GM18511 (cell line): Measurements from ENCODE around the gene WHAMM.
"Not testable (repeated sequence)": the region's sequence is repeated elsewhere in the genome, so short reads cannot be mapped to it uniquely, and the experiment has no call there.

Experiments
- ATAC-seq: cut with Tn5 transposase; IDR thresholded peaks from one replicate; pipeline ENCODE4 v1.9.1; 2021; ENCODE audit warnings: mild to moderate bottlenecking, moderate library complexity; ENCODE audit not compliant: unreplicated experiment

The WHAMM gene

DNA sequence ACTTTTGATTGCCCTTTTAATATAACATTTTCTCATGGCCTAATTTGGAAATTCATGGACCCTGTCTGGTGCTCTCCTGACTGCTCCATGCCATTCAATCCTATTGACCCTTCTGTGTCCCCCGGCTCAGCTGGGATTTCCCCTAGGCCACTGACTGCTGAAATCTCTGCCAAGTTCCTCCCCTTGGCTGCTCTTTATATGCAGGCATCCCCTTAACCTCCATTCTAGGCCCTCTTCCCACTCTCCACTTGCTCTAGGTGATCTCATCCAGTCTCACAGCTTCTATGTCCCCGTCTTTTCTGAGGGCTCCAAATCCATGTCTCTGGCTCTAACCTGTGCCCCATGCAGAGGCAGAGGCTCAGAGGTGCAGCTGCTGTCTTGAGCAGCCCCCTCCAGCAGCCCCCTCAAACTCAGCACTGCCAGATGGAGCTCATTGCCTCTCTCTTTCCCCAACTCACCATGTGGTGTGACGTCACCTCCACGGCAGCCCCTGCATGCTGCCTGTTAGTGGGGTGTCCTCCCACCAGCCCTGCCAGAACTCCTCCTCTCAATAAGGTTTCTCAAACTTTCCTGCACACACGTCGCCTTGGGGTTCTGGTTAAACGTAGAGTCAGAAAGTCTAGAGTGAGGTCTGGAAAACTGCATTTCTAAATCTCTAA, 10.1 kb upstream of the WHAMM start:
- no peak for ATAC-seq

DNA sequence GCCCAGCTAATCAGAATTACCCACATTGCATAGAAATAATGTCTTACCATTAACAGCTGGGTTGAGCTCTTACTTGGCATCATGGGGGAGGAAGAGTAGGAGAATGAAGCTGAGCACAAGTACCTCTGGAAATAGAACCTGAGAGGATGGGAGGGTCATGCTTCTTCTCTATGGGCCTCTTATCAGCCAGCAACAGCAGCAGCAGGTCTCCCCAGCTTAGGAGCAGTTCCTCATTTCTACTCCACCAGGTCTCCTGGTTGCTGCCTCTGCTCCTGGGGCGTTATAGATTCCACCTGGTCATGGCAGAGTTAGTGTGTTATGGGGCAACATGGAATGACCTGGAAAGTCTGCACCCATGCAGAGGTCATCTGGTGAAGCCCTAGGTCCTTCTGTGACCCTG, 6.9 kb upstream of the WHAMM start:
- ATAC-seq = no peak

DNA sequence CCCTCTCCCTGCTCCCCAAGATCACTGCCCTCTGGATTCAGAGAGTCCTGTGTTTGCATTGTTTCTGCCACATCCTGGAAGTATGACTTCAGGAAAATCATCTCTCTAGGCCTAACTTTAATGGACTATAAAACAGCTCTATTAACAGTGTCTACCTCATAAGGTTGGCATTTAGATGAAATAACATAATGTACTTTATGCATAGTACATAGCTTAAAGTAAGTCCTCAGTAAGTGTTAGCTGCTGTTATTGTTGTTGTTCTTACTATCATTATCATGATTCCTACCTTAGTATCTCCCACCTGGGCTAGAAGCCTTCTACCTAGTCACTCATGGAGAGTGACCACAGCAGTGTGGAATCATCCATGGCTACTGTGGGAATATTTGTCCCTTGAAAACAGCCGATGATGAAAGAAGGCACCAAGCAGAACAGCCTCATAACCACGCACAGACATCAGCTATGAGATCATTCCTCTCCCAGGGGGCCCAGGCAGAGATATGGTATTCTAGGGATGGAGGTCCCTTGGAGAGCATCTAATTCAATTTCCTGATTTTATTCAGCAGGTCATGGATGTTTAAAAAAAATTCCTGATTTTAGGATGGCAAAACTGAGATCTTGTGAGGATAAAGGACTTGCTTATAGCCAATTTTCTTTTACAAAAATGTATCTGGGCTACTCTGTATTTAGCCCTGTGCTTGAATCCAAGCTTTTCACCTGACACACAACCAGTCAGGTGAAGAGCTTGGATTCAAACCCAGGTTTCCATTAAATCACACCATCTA, 5.4 kb upstream of the WHAMM start:
- ATAC-seq = no peak

DNA sequence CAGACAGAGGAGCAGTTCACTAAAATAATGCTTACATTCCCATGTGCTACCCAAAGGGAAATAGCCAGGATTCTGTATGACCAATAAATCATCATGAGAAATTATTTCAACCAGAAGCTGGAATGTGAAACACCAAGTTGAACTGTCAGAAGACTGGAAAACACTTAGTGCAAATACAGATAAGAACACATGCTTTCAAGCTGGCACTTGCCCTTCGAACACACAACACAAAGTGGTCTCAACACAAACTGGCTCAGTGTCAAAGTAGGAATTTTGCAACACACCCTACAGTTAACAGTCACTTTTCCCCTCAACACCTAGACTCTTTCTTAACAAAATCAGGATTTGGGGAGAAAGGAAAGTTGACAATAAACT, 4.9 kb upstream of the WHAMM start:
- no peak for ATAC-seq

DNA sequence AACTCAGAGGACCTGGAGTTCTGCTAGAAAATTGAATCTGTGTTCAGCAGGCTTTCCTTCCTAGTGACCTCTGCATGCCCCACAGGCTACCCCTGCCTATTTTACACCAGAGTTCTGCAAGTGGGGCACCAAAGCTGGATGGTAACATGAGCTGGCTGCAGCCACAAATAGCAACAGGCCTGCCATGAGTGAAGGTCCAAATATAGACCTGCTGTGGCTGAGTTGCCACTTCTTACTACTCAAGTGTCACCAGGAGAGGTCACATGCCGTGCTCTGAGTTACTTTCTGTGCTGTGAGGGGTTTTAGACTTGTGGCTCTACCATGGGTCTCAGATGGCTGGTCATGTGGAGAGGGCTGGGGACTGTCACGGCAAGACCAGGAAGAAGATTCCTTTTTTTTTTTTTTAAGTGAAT, 3.4 kb upstream of the WHAMM start, which contains the start of gene FSD2:
Gene FSD2 (minus strand): TSS at position 76 of the 413 bp plus-strand sequence. CDS start 18,679 bp downstream, outside the sequence.
- ATAC-seq = peak; percentile 68

DNA sequence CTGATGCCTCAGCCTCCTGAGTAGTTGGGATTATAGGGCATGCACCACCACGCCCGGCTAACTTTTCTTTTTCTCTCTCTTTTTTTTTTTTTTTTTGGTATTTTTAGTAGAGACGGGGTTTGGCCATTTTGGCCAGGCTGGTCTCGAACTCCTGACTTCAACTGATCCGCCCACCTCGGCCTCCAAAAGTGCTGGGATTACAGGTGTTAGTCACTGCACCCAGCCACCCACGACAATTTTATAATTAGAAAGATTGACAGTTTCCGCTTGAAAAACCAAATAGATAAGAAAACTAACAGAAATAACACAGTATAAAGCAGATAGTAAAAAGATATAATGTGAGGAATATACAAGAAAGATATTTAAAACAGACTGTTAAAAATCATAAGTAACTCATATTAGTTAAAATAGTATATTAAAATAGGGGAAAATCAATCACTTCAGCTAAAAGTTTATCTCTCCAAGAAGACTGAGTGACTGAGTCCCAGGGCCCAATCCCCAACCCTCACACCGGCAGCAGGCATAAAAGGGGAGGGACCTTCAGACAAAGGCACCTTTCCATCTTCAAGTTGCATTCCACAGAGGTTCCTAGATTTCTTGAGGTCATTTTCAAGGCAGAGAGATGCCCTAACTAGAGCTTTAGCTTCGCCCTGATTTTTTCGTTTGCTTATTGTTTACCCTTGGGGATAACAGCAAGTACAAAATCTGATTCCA, 1.4 kb upstream of the WHAMM start:
- no peak for ATAC-seq

DNA sequence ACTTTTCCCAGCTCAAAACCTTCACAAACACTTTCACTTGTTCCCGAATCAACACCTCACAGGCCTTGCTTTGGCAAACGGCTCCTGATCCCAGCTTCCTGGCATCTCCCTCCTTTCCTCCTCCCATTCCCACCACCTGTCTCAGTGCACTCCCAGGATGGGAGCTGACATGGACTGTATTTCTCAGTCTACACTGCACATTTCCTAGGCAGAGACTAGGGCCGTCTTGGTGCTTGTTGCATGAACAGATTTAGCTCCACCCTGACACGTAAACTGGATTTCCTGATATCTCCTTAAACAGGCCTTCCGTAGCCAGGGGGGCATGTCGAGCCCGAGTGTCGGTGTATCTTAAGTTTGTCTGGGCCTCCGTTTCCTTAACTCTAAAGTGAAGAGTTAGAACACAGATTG, 790 bp upstream of the WHAMM start:
- no peak for ATAC-seq

DNA sequence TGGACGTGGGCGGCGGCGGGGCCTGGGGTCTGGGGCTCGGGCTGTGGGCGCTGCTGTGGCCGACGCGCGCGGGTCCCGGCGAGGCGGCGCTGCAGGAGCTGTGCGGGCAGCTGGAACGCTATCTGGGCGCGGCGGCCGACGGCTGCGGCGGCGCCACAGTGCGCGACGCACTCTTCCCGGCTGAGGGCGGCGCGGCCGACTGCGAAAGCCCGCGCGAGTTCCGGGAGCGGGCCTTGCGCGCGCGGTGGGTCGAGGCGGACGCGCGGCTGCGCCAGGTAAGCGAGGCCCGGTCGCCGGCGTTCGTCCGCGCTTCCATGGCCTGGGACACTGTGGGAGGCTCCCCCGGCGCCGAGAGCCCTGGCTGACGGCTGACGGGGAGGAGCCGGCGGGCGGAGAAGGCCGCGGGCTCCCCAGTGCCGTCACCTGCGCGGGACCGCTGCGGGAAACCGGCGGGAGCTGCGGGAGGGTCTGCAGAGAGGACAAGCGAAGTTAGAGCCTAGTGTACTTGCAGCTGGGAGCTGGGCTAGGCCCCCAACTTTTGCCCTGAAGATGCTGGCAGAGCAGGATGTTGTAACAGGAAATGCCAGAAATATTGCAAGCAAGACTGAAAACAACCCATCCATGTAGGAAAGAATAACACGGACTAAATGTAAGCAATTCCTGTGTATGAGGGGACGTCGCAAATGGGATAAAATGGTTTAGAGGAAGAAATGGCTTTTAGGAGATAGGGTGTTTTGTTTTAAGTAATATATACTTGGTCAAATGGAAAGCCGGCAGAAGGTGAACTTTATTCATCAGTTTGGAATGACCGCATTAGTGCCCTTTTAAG, 847 bp downstream of the WHAMM start:
- peak; percentile 15 for ATAC-seq

DNA sequence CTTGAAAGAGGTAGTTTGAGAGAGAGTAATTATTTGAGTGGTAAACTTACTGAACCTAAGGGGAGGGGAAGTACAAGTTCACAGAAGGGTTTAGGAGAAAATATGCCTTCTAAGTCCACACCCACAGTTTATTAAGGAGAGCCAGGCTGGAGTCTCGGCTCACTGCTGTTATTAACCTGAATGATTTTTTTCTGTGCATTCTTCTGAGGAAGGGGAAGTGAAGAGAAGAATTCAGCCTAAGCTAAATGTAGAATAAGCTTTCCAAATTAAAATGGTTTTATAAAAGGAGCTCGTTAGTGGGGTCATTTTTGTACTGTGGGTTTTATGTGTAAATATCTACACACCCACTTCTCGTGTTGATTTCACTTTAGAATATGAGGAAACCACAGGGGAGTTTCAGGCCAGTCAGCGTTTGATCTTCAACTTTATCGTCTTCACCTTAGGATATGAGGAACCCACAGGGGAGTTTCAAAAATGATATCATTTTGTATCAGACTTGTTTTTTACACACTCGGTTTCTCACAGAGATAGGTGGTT, 1.5 kb downstream of the WHAMM start:
- ATAC-seq = no peak

DNA sequence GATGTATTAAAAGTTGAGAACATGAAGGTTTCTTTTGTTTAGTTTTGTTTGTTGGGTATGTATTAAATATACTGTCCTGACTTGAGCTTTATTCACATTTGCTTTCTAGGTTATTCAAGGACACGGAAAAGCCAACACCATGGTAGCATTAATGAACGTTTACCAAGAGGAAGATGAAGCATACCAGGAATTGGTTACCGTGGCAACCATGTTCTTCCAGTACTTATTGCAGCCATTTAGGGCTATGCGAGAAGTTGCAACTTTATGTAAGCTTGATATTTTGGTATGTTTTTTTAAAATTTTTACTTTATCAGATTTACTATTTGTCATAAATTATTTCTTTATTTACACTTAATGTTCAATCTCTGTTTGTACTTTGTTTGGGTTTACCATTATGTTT, 3.6 kb downstream of the WHAMM start:
- ATAC-seq = no peak

DNA sequence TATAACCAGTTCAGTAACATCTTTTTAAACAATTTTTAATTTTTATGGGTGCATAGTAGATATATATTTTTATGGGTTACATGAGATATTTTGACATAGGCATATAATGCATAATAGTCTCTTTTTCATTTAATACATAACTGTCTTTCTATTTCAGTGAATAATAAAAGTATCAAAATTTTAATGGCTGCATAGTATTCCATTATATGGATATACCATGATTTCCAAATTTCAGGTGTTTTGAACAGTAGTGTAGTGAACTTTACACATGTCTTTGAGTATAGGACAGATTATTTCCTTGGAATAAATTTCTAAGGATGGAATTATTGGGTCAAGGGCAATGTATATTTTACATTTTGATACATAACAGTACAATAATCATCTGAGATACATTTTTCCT, 10.7 kb downstream of the WHAMM start:
- no peak for ATAC-seq

DNA sequence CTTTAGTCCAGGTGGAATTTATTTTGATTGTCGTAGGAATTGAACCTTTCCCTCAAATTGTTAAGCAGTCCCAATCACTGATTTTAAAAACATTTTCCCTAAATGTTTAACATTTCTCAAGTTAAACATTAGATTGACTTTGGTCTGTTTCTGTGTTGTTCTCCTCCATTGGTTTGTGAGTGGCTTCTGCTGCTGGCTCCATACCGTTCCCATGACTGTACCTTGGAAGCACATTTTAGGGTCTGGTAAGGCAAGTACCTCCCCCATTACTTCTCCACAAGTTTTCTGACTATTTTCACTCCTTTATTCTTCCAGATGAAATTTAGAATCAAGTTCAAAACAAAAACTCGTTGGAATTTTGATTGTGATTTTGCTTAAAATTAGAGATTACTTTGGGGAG, 12.0 kb downstream of the WHAMM start:
- ATAC-seq = not testable (repeated sequence)

DNA sequence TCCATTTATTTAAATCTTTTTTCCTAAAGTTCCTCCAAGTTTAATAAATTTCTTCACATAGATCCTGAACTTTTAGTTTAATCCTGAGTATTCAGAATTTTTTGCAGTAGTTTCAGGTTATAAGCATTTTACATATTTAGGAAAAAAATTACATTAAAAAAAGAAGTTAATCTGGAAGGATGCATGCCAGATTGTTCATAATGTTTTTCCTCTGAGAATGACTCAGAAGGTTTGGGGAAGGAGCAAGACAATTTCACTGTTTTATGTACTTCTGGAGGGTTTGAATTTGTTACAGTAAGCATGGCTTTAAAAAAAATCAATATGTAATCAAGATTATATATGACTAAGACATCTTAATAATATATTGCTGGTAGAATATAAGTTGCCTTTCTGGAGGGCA, 12.4 kb downstream of the WHAMM start:
- ATAC-seq = not testable (repeated sequence)

DNA sequence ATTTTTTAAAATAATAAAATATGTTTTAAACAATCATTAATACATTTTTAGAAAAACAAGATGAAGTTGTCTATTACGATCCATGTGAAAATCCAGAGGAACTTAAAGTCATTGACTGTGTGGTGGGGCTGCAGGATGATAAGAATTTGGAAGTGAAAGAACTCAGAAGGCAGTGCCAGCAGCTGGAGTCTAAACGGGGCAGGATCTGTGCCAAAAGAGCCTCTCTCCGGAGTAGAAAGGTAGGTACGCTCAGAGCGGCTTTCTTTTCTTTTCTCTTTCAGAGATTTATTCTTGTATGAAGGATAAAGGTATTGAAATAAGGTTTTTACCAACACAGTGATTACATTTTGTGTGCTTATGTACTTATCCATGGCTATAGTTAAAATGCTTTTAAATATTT, 13.6 kb downstream of the WHAMM start:
- no peak for ATAC-seq

DNA sequence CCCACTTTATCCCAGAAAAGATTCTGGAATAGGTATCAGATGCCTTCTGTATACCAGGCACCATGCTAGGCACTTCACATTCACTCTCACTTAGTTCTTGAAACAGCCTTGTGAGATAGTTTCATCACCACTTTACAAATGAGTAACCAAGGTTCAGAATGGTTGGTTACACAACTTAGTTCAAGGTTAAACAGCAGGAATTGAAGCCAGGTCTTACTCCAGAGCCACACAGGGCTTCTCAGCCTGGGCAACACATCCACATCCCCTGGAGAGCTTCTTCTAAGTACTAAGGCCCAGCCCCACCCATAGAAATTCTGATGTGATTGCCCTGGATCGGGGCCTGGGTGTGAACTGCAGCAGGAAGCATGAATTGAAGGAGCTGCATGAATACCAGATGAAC, 18.6 kb downstream of the WHAMM start:
- no peak for ATAC-seq

DNA sequence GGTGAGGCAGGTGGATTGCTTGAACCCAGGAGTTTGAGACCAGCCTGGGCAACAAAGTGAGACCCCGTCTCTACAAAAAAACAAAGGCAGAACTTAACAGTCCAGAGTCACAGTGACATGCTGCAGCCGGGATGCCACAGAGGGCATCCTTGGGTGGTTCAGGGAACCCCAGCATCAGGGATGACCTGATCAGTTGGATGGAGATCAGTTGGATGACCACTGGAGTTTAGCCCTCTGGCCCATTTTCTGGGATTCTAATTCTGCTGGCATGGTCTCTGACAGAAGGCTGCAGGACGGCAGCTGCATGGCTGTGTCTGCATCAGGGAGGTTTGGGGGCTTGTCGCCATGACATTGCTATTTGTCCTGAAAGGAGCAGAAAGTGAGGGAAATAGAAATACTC, 19.8 kb downstream of the WHAMM start:
- no peak for ATAC-seq

DNA sequence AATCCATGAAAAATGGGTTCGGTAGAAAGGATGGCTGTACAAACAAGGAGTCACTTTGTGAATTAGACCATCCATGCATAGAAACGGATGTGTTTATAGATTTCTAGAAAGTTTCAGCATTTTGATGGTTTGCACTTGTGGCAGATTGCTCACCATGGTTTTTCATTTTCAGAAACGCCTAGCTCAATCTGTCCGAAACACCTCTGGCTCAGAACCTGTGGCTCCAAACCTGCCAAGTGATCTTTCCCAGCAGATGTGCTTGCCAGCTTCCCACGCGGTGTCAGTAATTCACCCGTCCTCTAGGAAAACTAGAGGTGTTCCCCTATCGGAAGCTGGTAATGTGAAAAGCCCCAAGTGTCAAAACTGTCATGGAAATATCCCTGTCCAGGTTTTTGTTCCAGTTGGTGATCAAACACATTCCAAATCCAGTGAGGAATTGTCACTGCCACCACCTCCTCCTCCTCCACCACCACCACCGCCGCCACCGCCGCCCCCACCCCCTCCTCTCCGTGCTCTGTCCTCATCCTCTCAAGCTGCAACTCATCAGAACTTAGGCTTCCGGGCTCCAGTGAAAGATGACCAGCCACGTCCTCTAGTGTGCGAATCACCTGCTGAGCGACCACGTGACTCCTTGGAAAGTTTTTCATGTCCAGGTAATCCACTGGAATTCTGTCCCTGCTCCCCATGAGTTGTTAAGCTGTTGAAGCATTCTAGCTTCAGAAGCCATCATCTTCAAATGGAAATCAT, 21.2 kb downstream of the WHAMM start:
- ATAC-seq = no peak

DNA sequence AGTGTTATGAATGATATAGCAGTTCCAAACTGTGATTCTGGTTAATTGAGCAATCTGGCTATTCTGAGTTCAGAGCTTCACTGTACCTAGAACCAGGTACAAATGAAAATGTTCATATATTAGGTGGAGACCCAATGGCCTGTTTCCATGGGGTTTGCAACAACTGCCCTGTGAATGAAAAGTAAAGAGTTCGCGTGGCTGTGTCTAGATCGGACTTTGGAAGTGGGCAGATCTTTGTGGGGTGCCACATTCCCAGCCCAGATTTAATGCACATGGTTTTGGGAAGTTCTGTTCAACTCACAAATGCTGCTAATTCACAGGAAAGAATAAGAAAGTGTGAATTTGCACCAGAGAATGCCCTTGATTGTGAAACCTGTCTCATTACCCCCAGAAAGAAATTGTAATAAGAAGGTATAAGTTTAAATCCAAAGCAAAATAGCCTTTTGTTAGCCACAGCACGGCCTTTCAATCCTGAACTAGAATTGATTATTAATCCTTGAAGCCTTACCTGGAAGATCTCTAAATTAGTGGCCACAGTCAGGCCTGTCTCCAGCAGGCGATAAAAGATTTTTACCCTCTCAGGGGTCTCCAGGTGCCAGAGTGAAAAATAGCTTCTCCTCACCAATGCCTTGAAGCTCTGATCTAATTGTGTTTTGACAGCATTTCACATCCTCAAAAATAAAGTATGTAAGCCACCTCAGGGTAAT, 22.6 kb downstream of the WHAMM start:
- no peak for ATAC-seq

DNA sequence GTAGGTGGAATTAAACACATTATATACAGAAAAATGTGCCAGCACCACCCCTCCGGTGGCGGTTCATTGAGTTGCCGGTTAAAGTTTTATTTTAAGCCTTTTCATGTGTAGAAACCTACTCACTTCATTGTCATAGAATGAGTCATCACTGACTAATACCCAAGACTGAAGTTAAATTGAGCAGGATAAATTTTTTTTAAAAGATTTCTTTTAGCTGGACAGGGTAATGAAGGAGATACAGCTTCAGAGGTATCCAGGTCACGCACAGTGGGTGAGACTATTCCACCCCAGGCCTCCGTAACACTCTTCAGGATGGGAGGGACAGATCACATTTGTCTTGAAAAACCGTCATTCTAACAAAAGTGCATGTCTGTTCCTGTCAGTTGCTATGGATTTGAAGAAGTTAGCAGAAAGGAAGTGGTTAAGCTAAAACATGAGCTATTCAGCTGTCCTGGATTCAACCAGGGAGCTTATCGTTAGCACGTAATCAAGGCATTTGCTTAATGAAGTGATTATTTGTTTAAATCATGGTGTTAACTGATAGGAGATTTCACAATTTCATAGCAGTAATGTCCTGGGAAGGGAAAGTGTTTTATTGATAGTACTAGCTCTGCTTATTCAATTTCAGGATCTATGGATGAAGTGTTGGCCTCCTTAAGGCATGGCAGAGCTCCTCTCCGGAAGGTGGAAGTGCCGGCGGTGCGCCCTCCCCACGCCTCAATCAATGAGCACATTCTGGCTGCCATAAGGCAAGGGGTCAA, 23.4 kb downstream of the WHAMM start:
- peak; percentile 93 for ATAC-seq
